ENCODE data around the gene SCN1B. TPM values are rescaled to one million over a fixed set of nuclear protein-coding genes. Genes with fewer than 3 reads are reported as not detected.

SCN1B gene
- total and polyA plus RNA-seq, 8 donors = 2.9 to 15.1 (median 5.7) TPM

DNA sequence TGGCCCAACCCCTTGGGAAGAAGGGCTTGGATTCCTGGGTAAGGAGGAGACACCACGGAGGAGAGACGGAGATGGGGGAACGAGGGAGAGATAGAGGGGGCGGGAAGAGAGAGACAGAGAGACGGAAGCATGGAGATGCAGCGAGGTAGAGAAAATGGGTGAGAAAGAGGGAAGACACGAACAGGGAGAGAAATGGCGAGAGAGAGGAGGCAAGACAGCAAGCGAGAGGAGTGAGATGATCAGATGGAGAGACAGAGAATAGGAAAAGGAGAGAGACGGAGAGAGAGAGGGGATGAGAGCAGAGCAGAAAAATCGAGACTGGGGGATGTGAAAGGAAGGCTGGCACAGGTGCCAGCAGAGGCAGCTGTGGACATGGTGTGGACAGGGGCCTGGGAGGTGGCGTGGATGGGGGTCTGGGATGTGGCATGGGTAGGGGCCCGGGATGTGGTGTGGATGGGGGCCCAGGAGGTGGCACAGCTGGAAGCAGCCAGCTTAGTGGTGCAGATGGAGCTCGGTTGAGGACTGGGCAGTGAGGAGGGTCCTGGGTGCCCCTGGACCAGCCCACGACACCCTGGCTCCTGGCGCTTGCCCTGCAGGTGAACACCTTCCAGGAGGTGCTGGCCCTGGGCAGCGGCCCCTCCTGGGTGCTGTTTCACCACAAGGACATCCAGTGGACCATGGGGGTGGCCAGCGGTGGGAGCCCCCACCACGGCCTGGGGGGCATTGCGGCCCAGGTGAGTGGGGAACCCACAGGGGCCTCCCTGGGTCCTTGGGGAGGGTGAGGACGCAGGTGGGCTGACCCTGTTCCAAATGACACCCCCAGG, 45.1 kb downstream of the SCN1B start:
- no peak overlapping the region for H3K27ac ChIP-seq
- 88% methylated on average over 19 to 21 of the region's 21 CpGs for WGBS, 2 donors
- H3K4me3 ChIP-seq = no peak overlapping the region
- H3K9me3 ChIP-seq = no peaks in the 10 kb centered on the region
- no peaks in the 10 kb centered on the region for H3K36me3 ChIP-seq
- no peaks in the 10 kb centered on the region for H3K27me3 ChIP-seq
- TF ChIP-seq, protein P1, sequence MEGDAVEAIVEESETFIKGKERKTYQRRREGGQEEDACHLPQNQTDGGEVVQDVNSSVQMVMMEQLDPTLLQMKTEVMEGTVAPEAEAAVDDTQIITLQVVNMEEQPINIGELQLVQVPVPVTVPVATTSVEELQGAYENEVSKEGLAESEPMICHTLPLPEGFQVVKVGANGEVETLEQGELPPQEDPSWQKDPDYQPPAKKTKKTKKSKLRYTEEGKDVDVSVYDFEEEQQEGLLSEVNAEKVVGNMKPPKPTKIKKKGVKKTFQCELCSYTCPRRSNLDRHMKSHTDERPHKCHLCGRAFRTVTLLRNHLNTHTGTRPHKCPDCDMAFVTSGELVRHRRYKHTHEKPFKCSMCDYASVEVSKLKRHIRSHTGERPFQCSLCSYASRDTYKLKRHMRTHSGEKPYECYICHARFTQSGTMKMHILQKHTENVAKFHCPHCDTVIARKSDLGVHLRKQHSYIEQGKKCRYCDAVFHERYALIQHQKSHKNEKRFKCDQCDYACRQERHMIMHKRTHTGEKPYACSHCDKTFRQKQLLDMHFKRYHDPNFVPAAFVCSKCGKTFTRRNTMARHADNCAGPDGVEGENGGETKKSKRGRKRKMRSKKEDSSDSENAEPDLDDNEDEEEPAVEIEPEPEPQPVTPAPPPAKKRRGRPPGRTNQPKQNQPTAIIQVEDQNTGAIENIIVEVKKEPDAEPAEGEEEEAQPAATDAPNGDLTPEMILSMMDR (IDR thresholded peaks at IDR 0.05) = no peak
- DNase-seq (peak in 2 of 6 donors; percentile 15 to 49), FAIRE-seq (no peak), ATAC-seq (no peak)
- no peaks in the 10 kb centered on the region for H3K4me1 ChIP-seq
- intact Hi-C loops (cut with DNase I) = no loop called here

DNA sequence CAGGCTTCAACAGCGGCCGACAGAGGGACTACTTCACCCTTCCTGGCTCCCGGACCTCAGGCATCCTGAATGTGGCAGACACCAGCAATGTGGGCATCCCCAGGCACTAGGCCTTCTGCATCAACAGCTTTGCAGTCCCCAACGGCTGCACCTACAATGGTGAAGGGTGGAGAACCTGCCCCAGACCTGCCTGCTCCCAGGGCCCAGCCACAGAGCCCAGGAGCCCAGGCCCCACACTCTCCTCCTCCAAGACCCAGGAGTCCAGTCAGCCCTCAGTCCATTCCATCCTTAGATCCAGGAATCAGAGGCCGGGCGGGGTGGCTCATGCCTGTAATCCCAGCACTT, 45.7 kb downstream of the SCN1B start:
- 85 to 92% methylated on average over 6 of the region's 6 CpGs for WGBS, 2 donors
- Histone ChIP-seq H3K4me1 (no peaks in the 10 kb centered on the region), H3K27me3 (no peaks in the 10 kb centered on the region), H3K4me3 (no peak overlapping the region), H3K9me3 (no peaks in the 10 kb centered on the region), H3K27ac (no peak overlapping the region), H3K36me3 (no peaks in the 10 kb centered on the region)
- intact Hi-C loops (cut with DNase I) = no loop called here
- DNase-seq (no peak), ATAC-seq (no peak), FAIRE-seq (no peak)
- TF ChIP-seq, protein P1 (IDR thresholded peaks at IDR 0.05) = no peak

DNA sequence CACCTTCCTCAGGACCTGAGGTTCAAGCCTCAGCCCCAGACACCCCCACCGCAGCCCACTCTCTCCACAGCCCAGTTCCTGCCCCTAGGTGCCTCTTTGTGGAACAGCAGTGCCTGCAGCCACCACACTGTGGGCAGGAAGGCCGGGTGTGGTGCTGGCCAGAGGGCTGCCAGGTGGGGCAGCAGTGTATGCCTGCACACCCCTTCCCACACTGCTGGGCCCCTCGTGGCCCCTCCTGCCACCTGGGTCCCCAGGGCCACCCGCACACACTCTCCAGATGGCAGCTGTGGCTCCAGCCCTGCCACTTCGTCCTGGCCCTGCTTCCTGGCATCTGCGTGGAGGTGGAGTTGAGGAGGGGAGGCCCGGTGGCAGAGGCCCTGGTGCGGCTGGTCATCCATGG, 46.4 kb downstream of the SCN1B start:
- TF ChIP-seq, protein P1 (IDR thresholded peaks at IDR 0.05) = no peak
- Histone ChIP-seq H3K36me3 (no peaks in the 10 kb centered on the region), H3K4me3 (no peak overlapping the region), H3K9me3 (no peaks in the 10 kb centered on the region), H3K4me1 (no peaks in the 10 kb centered on the region), H3K27me3 (no peaks in the 10 kb centered on the region), H3K27ac (no peak overlapping the region)
- ATAC-seq (no peak), DNase-seq (no peak), FAIRE-seq (no peak)
- 77 to 91% methylated on average over 8 of the region's 8 CpGs for WGBS, 2 donors
- intact Hi-C loops (cut with DNase I) = no loop called here

DNA sequence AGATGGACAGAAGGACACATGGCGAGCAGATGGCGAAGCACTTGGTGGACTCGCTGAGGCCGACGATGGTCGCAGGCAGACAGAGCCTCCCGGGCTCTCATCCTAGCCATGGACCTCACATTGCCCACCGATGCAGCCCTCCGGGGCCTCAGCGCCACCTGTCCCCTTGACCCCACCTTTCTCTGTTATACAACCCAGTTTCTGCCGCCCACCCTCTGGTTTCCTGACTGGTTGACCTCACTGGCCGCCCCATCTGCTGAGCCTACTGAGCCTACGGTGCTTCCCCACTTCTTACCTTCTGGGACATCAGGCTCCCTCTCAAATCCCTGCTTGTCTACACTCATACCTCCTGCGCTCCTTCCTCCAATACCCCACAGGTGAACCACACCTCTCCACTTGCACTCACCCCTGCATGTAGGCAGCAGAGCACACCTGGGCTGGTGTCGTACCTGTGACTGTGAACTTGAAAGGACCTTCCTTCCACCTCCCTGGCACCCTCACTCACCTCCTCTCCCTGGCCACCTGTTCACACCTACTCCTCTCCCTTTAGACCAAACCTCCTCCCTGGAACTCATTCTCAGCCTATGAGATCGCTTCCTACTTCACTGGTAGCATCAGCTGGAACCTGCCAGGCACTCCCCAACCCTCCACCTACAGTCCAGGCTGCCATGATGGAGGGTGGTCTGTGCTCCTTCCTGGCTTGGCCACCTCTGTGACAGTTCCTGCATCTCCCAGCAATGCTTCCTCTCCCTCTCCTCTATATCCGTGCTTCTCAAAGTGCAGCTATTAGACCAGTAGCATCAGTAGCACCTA, 47.3 kb downstream of the SCN1B start:
- Histone ChIP-seq H3K9me3 (no peaks in the 10 kb centered on the region), H3K4me1 (no peaks in the 10 kb centered on the region), H3K27me3 (no peaks in the 10 kb centered on the region), H3K36me3 (no peaks in the 10 kb centered on the region), H3K27ac (no peak overlapping the region), H3K4me3 (no peak overlapping the region)
- WGBS, 2 donors = 91 to 92% methylated on average over 17 of the region's 17 CpGs
- ATAC-seq (no peak), FAIRE-seq (no peak), DNase-seq (no peak)
- TF ChIP-seq, protein P1 (IDR thresholded peaks at IDR 0.05) = no peak
- intact Hi-C loops (cut with DNase I) = no loop called here
